ENCODE results near the gene CRYZ. TPM values are rescaled to one million over a fixed set of nuclear protein-coding genes. Genes with fewer than 3 reads are reported as not detected.
A peak's percentile ranks its signal among the peaks of the same experiment; 100 is the strongest.
"Not testable (repeated sequence)": the region's sequence is repeated elsewhere in the genome, so short reads cannot be mapped to it uniquely, and the experiment has no call there.

Gene CRYZ
- total RNA-seq, 6 experiments from 2014 or later = 127 to 177 (median 150) TPM

DNA sequence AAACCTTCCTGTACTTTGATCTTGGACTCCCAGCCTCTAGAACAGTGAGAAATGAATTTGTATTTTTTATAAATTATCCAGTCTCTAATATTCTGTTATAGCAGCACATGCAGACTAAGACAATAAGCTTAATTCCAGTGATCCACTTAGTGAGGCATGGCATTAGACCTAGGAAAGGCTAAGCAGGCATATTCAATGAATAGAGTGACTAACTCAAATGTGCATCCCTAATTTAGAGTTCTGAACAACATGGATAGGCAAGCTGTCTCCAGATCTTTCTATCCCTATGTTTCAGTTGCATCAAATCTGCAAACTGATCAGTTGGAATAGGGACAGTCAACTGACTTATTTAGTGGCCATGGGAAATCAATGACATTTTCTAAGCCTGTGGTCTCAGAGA lies 54.9 kb downstream of the CRYZ start:
- H3K36me3 ChIP-seq = no peaks in the 10 kb centered on the region
- TF ChIP-seq, protein P1, sequence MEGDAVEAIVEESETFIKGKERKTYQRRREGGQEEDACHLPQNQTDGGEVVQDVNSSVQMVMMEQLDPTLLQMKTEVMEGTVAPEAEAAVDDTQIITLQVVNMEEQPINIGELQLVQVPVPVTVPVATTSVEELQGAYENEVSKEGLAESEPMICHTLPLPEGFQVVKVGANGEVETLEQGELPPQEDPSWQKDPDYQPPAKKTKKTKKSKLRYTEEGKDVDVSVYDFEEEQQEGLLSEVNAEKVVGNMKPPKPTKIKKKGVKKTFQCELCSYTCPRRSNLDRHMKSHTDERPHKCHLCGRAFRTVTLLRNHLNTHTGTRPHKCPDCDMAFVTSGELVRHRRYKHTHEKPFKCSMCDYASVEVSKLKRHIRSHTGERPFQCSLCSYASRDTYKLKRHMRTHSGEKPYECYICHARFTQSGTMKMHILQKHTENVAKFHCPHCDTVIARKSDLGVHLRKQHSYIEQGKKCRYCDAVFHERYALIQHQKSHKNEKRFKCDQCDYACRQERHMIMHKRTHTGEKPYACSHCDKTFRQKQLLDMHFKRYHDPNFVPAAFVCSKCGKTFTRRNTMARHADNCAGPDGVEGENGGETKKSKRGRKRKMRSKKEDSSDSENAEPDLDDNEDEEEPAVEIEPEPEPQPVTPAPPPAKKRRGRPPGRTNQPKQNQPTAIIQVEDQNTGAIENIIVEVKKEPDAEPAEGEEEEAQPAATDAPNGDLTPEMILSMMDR (IDR thresholded peaks at IDR 0.05) = no peak
- no peak for TF ChIP-seq POLR2A (IDR thresholded peaks at IDR 0.05)
- H3K27ac ChIP-seq = no peak overlapping the region
- no peaks in the 10 kb centered on the region for H3K9me3 ChIP-seq
- H3K27me3 ChIP-seq = peaks cover 0 to 11% of the 10 kb centered on the region in 2 donors
- intact Hi-C loops (cut with DNase I) = no loop called here
- no peak overlapping the region for H3K4me3 ChIP-seq
- no peak for DNase-seq
- peaks cover 0 to 10% (median 0%) of the 10 kb centered on the region in 4 donors for H3K4me1 ChIP-seq
- ATAC-seq = no peak

DNA sequence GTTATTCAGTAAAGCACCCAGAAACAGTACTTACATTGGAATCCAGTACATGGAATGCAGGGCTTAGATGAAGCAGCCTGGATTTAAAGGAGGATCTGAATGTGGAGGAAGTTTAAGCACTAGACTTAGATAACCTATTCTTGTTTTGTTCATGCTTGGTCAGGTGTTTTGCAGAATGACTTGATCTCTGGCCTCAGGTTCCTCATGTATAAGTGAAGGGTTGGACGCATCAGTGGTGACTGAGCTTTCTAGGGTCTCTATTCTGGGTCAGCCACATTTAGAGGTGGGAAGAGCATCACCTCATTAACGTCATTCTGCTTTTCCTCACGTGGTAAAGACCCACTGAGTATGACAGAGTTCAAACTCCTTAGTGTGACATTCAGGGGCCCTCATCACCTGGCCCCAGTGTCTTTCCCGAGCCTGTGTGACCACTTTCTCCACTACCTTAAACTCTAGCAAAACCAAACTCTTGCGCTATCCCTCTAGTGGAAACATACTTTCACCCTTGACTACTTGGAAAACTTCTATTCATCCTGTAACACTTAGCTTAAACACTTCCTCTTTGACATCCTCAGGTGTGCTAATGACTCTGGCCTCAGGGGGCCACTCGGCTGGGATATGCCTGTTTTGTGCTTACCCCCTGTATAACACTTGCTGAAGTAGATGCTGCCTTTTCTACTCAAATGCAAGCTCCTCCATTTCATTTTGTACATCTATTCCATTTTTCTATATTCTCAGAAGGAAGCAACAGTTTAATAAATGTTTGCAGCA lies 58.4 kb downstream of the CRYZ start:
- Histone ChIP-seq H3K4me1 (peaks cover 0 to 10% (median 0%) of the 10 kb centered on the region in 4 donors), H3K27me3 (peaks cover 0 to 11% of the 10 kb centered on the region in 2 donors), H3K36me3 (no peaks in the 10 kb centered on the region), H3K4me3 (no peak overlapping the region), H3K9me3 (no peaks in the 10 kb centered on the region), H3K27ac (no peak overlapping the region)
- intact Hi-C loops (cut with DNase I) = no loop called here
- TF ChIP-seq, protein P1 (IDR thresholded peaks at IDR 0.05) = no peak
- no peak for TF ChIP-seq POLR2A (IDR thresholded peaks at IDR 0.05)
- no peak for ATAC-seq
- no peak for DNase-seq
- WGBS (ENCODE audit: insufficient coverage, low coverage, low lambda C conversion rate, missing lambda C conversion rate) = 51% methylated on average over 6 of the region's 6 CpGs

DNA sequence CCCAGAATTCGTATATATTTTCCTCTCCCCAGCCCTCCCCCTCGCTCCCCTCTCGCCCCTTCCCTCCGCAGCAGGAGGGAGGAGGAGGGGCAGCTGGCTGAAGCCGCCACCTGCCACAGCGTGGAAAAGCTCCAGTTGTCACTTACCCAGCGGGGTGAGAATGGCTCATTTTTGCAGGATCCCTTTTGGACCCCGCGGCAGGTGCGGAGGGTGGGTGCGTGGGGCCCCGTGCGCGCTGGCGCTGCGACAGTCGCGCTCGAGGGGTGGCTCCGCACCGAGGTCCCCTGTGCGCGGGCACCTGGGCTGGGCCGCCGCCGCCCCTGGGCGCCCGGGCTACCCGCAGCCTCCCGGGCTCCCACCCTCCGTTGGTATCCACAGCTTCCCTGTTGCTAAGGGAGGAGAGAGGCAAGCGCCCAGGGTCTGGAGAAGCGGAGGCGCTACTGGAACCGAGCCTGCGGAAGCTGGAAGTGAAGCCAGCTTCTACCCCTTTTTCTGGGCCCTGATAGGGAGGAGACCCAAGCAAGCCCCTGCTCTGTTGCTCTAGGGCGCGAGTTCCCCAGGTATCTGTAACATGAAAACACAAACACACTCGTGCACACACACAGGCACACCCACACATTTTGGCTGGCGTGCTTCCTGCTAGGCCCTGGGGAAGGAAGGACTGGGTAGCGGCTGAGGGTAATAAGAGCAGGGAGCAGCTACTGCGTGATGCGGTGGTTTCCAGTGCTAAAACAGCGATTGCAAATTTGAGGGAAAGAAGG lies 59.3 kb downstream of the CRYZ start, which contains the start of gene ERICH3:
TSS of gene ERICH3 (minus strand) at position 442 of the 761 bp plus-strand sequence. CDS start at position 169, 273 bp downstream.
- 19% methylated on average over 11 of the region's 44 CpGs for WGBS (ENCODE audit: insufficient coverage, low coverage, low lambda C conversion rate, missing lambda C conversion rate)
- H3K4me3 ChIP-seq = peak within 1 kb of the TSS; percentile 2 to 30 (median 21)
- peak in 1 of 3 donors; percentile 22 for DNase-seq

DNA sequence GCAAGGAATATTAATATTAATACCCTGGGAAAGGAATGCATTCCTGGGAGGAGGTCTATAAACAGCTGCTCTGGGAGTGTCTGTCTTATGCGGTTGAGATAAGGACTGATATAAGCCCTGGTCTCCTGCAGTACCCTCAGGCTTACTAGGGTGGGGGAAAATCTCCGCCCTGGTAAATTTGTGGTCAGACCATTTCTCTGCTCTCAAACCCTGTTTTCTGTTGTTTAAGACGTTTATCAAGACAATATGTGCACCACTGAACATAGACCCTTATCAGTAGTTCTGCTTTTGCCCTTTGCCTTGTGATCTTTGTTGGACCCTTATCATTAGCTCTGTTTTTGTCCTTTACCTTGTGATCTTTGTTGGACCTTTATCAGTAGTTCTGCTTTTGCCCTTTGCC lies 62.0 kb downstream of the CRYZ start:
- ATAC-seq; H3K9me3 ChIP-seq; H3K36me3 ChIP-seq; DNase-seq; H3K4me1 ChIP-seq; H3K27ac ChIP-seq; H3K4me3 ChIP-seq; intact Hi-C loops (cut with DNase I): not testable (repeated sequence)
- H3K27me3 ChIP-seq = peaks cover 0 to 11% of the 10 kb centered on the region in 2 donors
- WGBS (ENCODE audit: insufficient coverage, low coverage, low lambda C conversion rate, missing lambda C conversion rate) = 74% methylated on average over 3 of the region's 3 CpGs

More for the DNA sequence above, 59.3 kb downstream of the CRYZ start, which contains the start of gene ERICH3:
- no peaks in the 10 kb centered on the region for H3K9me3 ChIP-seq
- H3K27me3 ChIP-seq = peaks cover 0 to 11% of the 10 kb centered on the region in 2 donors
- intact Hi-C loops (cut with DNase I) = no loop called here
- H3K27ac ChIP-seq = no peak within 1 kb of the TSS
- peaks cover 0 to 10% (median 0%) of the 10 kb centered on the region in 4 donors for H3K4me1 ChIP-seq
- H3K36me3 ChIP-seq = no peaks in the 10 kb centered on the region
- peak; percentile 23 to 45 (median 32) for ATAC-seq
- TF ChIP-seq, protein P1 (IDR thresholded peaks at IDR 0.05) = no peak
- TF ChIP-seq POLR2A (IDR thresholded peaks at IDR 0.05) = no peak

Other genes with a start within 250 kb of the CRYZ start
- gene LRRC53, start 220.4 kb downstream of the CRYZ start, total RNA-seq = not detected
- under 1 TPM in 4 of 6 experiments, not detected in 2; 0.06 to 0.51 (median 0.14) TPM for gene ERICH3, start 59.3 kb downstream of the CRYZ start, total RNA-seq
- gene TYW3, start 102 bp upstream of the CRYZ start, total RNA-seq = 10 to 100 TPM in 2 of 6 experiments, 1 to 10 TPM in 4; 7.4 to 10.8 (median 8.5) TPM